Inflammatory macrophage treated with lipopolysaccharide for 4 hours (primary cell): ENCODE measurements around the gene GIMAP5.
"Not testable (repeated sequence)": the region's sequence is repeated elsewhere in the genome, so short reads cannot be mapped to it uniquely, and the experiment has no call there.

Source experiments
- DNase-seq: peaks from one replicate; pipeline ENCODE4 v3.0.0-alpha.2; 2020

The GIMAP5 gene

GRCh38 chr7:150735596-150736358 is 1.4 kb upstream of the GIMAP5 start:
- DNase-seq: no peak

GRCh38 chr7:150736864-150737263 is 354 bp upstream of the GIMAP5 start:
- no peak for DNase-seq

GRCh38 chr7:150738092-150738491 is 874 bp downstream of the GIMAP5 start:
- no peak for DNase-seq

GRCh38 chr7:150738591-150739001 is 1.4 kb downstream of the GIMAP5 start:
- DNase-seq: no peak

- DNase-seq: peak; percentile 19
Observed at GRCh38 chr7:150739033-150739432, 1.8 kb downstream of the GIMAP5 start.

GRCh38 chr7:150740053-150740452 is 2.8 kb downstream of the GIMAP5 start:
- DNase-seq: peak; percentile 87

- DNase-seq: no peak
Observed at GRCh38 chr7:150742286-150742968, 5.2 kb downstream of the GIMAP5 start.

- DNase-seq: no peak
Observed at GRCh38 chr7:150744041-150744656, 6.9 kb downstream of the GIMAP5 start.

GRCh38 chr7:150745086-150745485 is 7.9 kb downstream of the GIMAP5 start:
- DNase-seq: no peak

GRCh38 chr7:150745876-150746275 is 8.7 kb downstream of the GIMAP5 start:
- DNase-seq: no peak

- no peak for DNase-seq
Observed at GRCh38 chr7:150746921-150747320, 9.7 kb downstream of the GIMAP5 start.

GRCh38 chr7:150748376-150748775 is 11.2 kb downstream of the GIMAP5 start:
- DNase-seq: peak; percentile 62

- no peak for DNase-seq
Observed at GRCh38 chr7:150751702-150752101, 14.5 kb downstream of the GIMAP5 start.

- DNase-seq: peak; percentile 66
Observed at GRCh38 chr7:150753239-150753638, 16.0 kb downstream of the GIMAP5 start.

GRCh38 chr7:150753826-150754603 is 16.8 kb downstream of the GIMAP5 start:
- DNase-seq: peak; percentile 78

- peak; percentile 39 for DNase-seq
Observed at GRCh38 chr7:150754951-150755350, 17.7 kb downstream of the GIMAP5 start.

GRCh38 chr7:150755473-150756099 is 18.4 kb downstream of the GIMAP5 start:
- peak; percentile 70 for DNase-seq

- DNase-seq: no peak
Observed at GRCh38 chr7:150756166-150756565, 18.9 kb downstream of the GIMAP5 start.

- DNase-seq: peak; percentile 56
Observed at GRCh38 chr7:150756858-150757257, 19.6 kb downstream of the GIMAP5 start.

GRCh38 chr7:150759479-150759878 is 22.3 kb downstream of the GIMAP5 start:
- no peak for DNase-seq

GRCh38 chr7:150766334-150766709 is 29.1 kb downstream of the GIMAP5 start:
- no peak for DNase-seq

GRCh38 chr7:150769768-150770167 is 32.5 kb downstream of the GIMAP5 start:
- DNase-seq: no peak

GRCh38 chr7:150774131-150774530 is 36.9 kb downstream of the GIMAP5 start:
- DNase-seq: not testable (repeated sequence)
